ENCODE measurements around the gene HPGDS.

The HPGDS gene

GRCh38 chr4:94256828-94257227 is 85.8 kb downstream of the HPGDS start:
- H3K79me2 ChIP-seq = no peaks in the 10 kb centered on the region
- H3K4me2 ChIP-seq (ENCODE audit: low read length) = no peak overlapping the region
- no peak for TF ChIP-seq CTCF (IDR thresholded peaks at IDR 0.05)
- H2AFZ ChIP-seq = no peak overlapping the region
- no peak overlapping the region for H3K4me3 ChIP-seq (ENCODE audit: low read depth, low read length)
- H3K9ac ChIP-seq = no peak overlapping the region
- H3K9me3 ChIP-seq (ENCODE audit: control insufficient read depth, low read length) = no peaks in the 10 kb centered on the region
- no peak overlapping the region for H3K27ac ChIP-seq
- H3K4me1 ChIP-seq = no peaks in the 10 kb centered on the region
- no peaks in the 10 kb centered on the region for H3K27me3 ChIP-seq (ENCODE audit: control insufficient read depth, insufficient read depth, low read length)
- H3K36me3 ChIP-seq (ENCODE audit: control insufficient read depth, insufficient read depth, low read length) = no peaks in the 10 kb centered on the region

GRCh38 chr4:94256144-94256783 is 86.4 kb downstream of the HPGDS start:
- Histone ChIP-seq H3K4me1 (no peaks in the 10 kb centered on the region), H3K9me3 (ENCODE audit: control insufficient read depth, low read length) (no peaks in the 10 kb centered on the region), H2AFZ (no peak overlapping the region), H3K4me3 (ENCODE audit: low read depth, low read length) (no peak overlapping the region), H3K27ac (no peak overlapping the region), H3K79me2 (no peaks in the 10 kb centered on the region), H3K9ac (no peak overlapping the region), H3K4me2 (ENCODE audit: low read length) (no peak overlapping the region), H3K36me3 (ENCODE audit: control insufficient read depth, insufficient read depth, low read length) (no peaks in the 10 kb centered on the region), H3K27me3 (ENCODE audit: control insufficient read depth, insufficient read depth, low read length) (no peaks in the 10 kb centered on the region)
- no peak for TF ChIP-seq CTCF (IDR thresholded peaks at IDR 0.05)

GRCh38 chr4:94253036-94253435 is 89.6 kb downstream of the HPGDS start:
- Histone ChIP-seq H3K4me3 (ENCODE audit: low read depth, low read length) (no peak overlapping the region), H3K4me2 (ENCODE audit: low read length) (no peak overlapping the region), H3K36me3 (ENCODE audit: control insufficient read depth, insufficient read depth, low read length) (no peaks in the 10 kb centered on the region)

GRCh38 chr4:94251094-94251493 is 91.5 kb downstream of the HPGDS start:
- Histone ChIP-seq H3K4me3 (ENCODE audit: low read depth, low read length) (no peak overlapping the region), H3K4me1 (no peaks in the 10 kb centered on the region), H3K36me3 (ENCODE audit: control insufficient read depth, insufficient read depth, low read length) (no peaks in the 10 kb centered on the region), H2AFZ (no peak overlapping the region), H3K27me3 (ENCODE audit: control insufficient read depth, insufficient read depth, low read length) (no peaks in the 10 kb centered on the region), H3K79me2 (no peaks in the 10 kb centered on the region), H3K4me2 (ENCODE audit: low read length) (no peak overlapping the region), H3K27ac (no peak overlapping the region), H3K9ac (no peak overlapping the region), H3K9me3 (ENCODE audit: control insufficient read depth, low read length) (no peaks in the 10 kb centered on the region)
- no peak for TF ChIP-seq CTCF (IDR thresholded peaks at IDR 0.05)

More at GRCh38 chr4:94253036-94253435, 89.6 kb downstream of the HPGDS start:
- Histone ChIP-seq H3K27ac (no peak overlapping the region), H3K27me3 (ENCODE audit: control insufficient read depth, insufficient read depth, low read length) (no peaks in the 10 kb centered on the region), H3K79me2 (no peaks in the 10 kb centered on the region), H3K9me3 (ENCODE audit: control insufficient read depth, low read length) (no peaks in the 10 kb centered on the region), H2AFZ (no peak overlapping the region), H3K4me1 (no peaks in the 10 kb centered on the region), H3K9ac (no peak overlapping the region)
- no peak for TF ChIP-seq CTCF (IDR thresholded peaks at IDR 0.05)

All from parathyroid adenoma (tissue), 2 donors.